Panc1 (cell line): ENCODE results near the gene PNP. TPM values are rescaled to one million over a fixed set of nuclear protein-coding genes. Genes with fewer than 3 reads are reported as not detected.

Source experiments
- ATAC-seq: fragments of 200-7000 bp; cut with Tn5 transposase; 2 replicates; pipeline ENCODE4 v1.9.1; 2020; ENCODE audit warnings: mild to moderate bottlenecking, moderate library complexity
- BruUV-seq: library from RNA; stranded (reverse); fragments of 400-500 nt; replicated peaks from 2 replicates; lab custom pipeline; 2021; lab: Mats Ljungman, UMichigan
- CTCF ChIA-PET: fragments of 300-600 bp; sonication (Branson Sonifier 250); formaldehyde crosslinking; loops from one replicate; lab custom pipeline; 2022; ENCODE audit warnings: antibody characterized with exemption; lab: Charles Lee
- POLR2A ChIA-PET: fragments of 300-600 bp; sonication (Branson Sonifier 250); formaldehyde crosslinking; loops from one replicate; lab custom pipeline; 2022; ENCODE audit warnings: antibody characterized with exemption; lab: Charles Lee
- DNase-seq: peaks from one replicate; pipeline ENCODE4 v3.0.0-alpha.2; 2010; ENCODE audit warnings: low read depth, low spot score
- H3K27ac ChIP-seq: 2 replicates; pipeline ENCODE4 v1.5.1; 2011; ENCODE audit warnings: mild to moderate bottlenecking, low read length, inconsistent platforms
- H3K27me3 ChIP-seq: fragments of 200-500 bp; sonication (Bioruptor generic); 2 replicates; pipeline ENCODE4 v1.6.0; 2014; ENCODE audit warnings: low read length, inconsistent platforms; ENCODE audit not compliant: control insufficient read depth, insufficient read depth
- H3K36me3 ChIP-seq: fragments of 200-500 bp; sonication (Bioruptor generic); 2 replicates; pipeline ENCODE4 v1.5.1; 2014; ENCODE audit warnings: inconsistent platforms, mild to moderate bottlenecking, low read length, moderate library complexity; ENCODE audit not compliant: control insufficient read depth, insufficient read depth
- H3K4me1 ChIP-seq: 2 replicates; pipeline ENCODE4 v1.5.1; 2011; ENCODE audit warnings: inconsistent platforms, mild to moderate bottlenecking, low read length, moderate library complexity; ENCODE audit not compliant: control insufficient read depth, insufficient read depth
- H3K4me3 ChIP-seq, 2 experiments: 2 replicates each; pipeline ENCODE4 v1.5.1; 2011 to 2012; ENCODE audit warnings: low read depth in 2 of 2, low read length in 2 of 2, mild to moderate bottlenecking in 2 of 2, inconsistent platforms in 1 of 2, moderate library complexity in 1 of 2
- H3K9me3 ChIP-seq: fragments of 200-500 bp; sonication (Bioruptor generic); 2 replicates; pipeline ENCODE4 v1.5.1; 2014; ENCODE audit warnings: low read depth, mild to moderate bottlenecking, inconsistent platforms, low read length, moderate library complexity; ENCODE audit not compliant: control insufficient read depth, insufficient read depth
- CTCF ChIP-seq: fragments of 450-650 bp; IDR thresholded peaks from 2 replicates; pipeline ENCODE4 v1.5.1; 2017; ENCODE audit warnings: mild to moderate bottlenecking
- POLR2AphosphoS5 ChIP-seq: IDR thresholded peaks from 2 replicates; pipeline ENCODE4 v1.6.1; 2012; ENCODE audit warnings: mild to moderate bottlenecking, low read depth, low read length, moderate library complexity
- REST ChIP-seq, 2 experiments: IDR thresholded peaks; 2 replicates each; pipeline ENCODE4 v1.6.1; 2011 to 2012; ENCODE audit warnings: low read depth in 2 of 2, control low read depth in 1 of 2, low read length in 1 of 2, mild to moderate bottlenecking in 1 of 2, moderate library complexity in 1 of 2; ENCODE audit not compliant: insufficient read depth in 1 of 2
- SIN3A ChIP-seq: IDR thresholded peaks from 2 replicates; pipeline ENCODE4 v1.6.1; 2012; ENCODE audit warnings: low read depth, mild to moderate bottlenecking, low read length, moderate library complexity, borderline replicate concordance; ENCODE audit not compliant: insufficient read depth
- TCF7L2 ChIP-seq: IDR thresholded peaks from 2 replicates; pipeline ENCODE4 v1.6.1; 2011; ENCODE audit warnings: mild to moderate bottlenecking, low read depth, low read length, inconsistent platforms
- in situ Hi-C: cut with HindIII; loops from 2 replicates; pipeline ENCODE4 v1.10.0; 2016; ENCODE audit warnings: low sequenced_read_pairs, low pct_unique_long_range_greater_than_20kb
- intact Hi-C: fragments of 100-400 bp; cut with micrococcal nuclease; formaldehyde crosslinking; loops from one replicate; pipeline ENCODE4 v1.10.0; 2022; ENCODE audit not compliant: unreplicated experiment
- total RNA-seq: library from RNA; stranded (reverse); gene quantifications from one replicate; pipeline ENCODE4 v1.2.1, GENCODE V29; 2021; ENCODE audit not compliant: unreplicated experiment

Gene PNP
- total RNA-seq, 1 experiment from 2014 or later, result 35.1 TPM

DNA sequence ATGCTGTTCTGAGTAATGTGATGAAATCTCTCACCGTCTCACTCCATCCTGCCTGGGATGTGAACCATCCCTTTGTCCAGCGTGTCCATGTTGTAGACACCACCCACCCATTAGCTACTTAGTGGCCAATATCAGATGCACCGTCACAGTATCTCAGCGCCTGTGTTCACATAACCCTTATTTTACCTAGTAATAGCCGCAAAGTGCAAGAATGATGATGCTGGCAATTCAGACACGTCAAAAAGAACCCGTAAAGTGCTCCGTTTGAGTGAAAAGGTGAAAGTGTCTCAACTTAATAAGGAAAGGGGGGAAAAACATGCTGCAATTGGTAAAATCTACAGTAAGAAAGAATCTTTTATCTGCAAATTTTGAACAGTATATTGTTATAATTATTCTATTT, 39.2 kb downstream of the PNP start:
- DNase-seq (no peak), ATAC-seq (no peak)
- no TSS peak for BruUV-seq
- ChIA-PET POLR2A (no interaction called here), CTCF (no interaction called here)
- in situ Hi-C loops (no loop called here), intact Hi-C loops (no loop called here)
- TF ChIP-seq POLR2AphosphoS5 (no peak), TCF7L2 (no peak), SIN3A (no peak), CTCF (no peak), REST (IDR thresholded peaks at IDR 0.05; ENCODE audit: insufficient read depth in 1 of 2, low read depth in 2 of 2, low read length in 1 of 2) (no peak)
- Histone ChIP-seq H3K27ac (no peak overlapping the region), H3K27me3 (no peaks in the 10 kb centered on the region; the same call in 1 of the 2 replicates), H3K4me1 (no peaks in the 10 kb centered on the region), H3K9me3 (no peaks in the 10 kb centered on the region), H3K4me3 (no peak overlapping the region), H3K36me3 (no peaks in the 10 kb centered on the region)

DNA sequence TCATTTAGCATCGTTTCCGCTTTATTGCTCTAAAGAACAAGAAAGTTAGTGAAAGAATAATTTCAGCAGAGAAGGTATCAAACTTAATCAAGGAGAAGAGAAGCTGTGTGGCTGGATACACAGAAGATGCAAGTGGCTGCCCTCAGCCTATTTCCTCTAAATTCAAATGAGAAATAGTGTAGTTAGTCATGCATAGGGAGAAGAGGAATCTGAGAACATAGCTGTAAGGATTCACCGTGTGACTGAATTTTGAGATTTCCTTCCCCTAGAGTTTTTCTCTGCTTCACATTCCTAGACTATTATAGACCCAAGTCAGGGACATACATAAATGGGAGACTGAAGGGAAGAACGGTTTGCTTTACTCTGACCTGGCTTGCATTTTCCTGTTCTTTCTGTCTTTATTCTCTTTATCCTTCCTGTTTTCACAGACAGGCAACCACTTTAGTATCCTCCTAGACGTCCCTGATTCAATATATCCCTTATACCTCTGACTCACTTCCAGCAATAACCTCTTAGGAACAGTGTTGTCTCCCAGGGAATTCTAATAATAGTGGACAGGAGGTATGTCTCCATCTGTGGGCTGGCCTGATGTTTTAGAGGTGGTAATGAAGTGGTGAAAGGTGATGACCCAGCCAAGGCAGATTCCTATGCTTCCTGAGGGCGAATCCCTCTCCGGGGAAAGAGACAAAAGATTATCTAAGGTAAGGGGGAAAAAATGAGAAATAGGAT, 43.1 kb downstream of the PNP start:
- Histone ChIP-seq H3K4me3 (no peak overlapping the region), H3K36me3 (no peaks in the 10 kb centered on the region), H3K27me3 (no peaks in the 10 kb centered on the region; the same call in 1 of the 2 replicates), H3K27ac (no peak overlapping the region), H3K4me1 (no peaks in the 10 kb centered on the region), H3K9me3 (no peaks in the 10 kb centered on the region)
- ATAC-seq (no peak), DNase-seq (no peak)
- CTCF ChIA-PET, result no interaction called here
- in situ Hi-C loops, result no loop called here
- POLR2A ChIA-PET, result no interaction called here
- TF ChIP-seq REST (IDR thresholded peaks at IDR 0.05; ENCODE audit: insufficient read depth in 1 of 2, low read depth in 2 of 2, low read length in 1 of 2), result no peak
- no peak for TF ChIP-seq TCF7L2
- TF ChIP-seq POLR2AphosphoS5, result no peak
- TF ChIP-seq SIN3A, result no peak
- TF ChIP-seq CTCF, result no peak
- no TSS peak for BruUV-seq
- intact Hi-C loops, result no loop called here
